ENCODE results near the gene HDAC4.

DNA sequence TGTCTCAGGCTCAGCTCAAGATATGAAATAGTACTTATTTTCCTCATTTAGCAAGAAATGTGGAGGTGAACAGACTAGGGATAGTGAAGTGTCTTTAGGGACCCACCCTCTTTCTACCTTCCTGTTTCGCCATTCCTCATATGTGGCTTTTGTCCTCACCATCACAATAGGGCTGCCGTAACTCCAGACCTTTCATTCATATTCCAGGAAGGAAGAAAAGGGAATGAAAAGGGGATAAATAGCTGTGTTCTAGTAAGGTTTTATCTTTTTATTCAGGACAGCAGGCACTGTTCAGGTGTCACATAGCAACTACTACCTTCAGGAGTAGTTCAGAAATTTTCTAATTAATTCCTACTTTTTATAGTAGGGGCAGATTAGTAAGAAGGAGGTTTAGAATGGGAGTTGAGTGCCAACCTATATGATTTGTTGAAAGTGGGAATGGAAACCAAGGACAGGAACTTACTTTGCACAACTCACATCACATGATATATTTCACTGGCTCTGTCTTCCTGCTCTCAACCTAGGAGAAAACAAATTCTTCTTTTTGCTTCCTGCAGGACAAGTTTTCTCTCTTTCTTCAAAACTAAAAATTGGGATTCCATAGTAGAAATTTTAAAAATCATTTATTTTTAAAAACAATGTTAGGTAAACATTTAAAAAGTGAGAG lies 36.0 kb upstream of the HDAC4 start:
- TF ChIP-seq, protein P1, sequence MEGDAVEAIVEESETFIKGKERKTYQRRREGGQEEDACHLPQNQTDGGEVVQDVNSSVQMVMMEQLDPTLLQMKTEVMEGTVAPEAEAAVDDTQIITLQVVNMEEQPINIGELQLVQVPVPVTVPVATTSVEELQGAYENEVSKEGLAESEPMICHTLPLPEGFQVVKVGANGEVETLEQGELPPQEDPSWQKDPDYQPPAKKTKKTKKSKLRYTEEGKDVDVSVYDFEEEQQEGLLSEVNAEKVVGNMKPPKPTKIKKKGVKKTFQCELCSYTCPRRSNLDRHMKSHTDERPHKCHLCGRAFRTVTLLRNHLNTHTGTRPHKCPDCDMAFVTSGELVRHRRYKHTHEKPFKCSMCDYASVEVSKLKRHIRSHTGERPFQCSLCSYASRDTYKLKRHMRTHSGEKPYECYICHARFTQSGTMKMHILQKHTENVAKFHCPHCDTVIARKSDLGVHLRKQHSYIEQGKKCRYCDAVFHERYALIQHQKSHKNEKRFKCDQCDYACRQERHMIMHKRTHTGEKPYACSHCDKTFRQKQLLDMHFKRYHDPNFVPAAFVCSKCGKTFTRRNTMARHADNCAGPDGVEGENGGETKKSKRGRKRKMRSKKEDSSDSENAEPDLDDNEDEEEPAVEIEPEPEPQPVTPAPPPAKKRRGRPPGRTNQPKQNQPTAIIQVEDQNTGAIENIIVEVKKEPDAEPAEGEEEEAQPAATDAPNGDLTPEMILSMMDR (conservative IDR thresholded peaks at IDR 0.05; ENCODE audit: low read depth in 2 of 2): no peak
- TF ChIP-seq EZH2 (IDR thresholded peaks at IDR 0.05; ENCODE audit: low read depth, unreplicated experiment) (no peak), POLR2AphosphoS5 (IDR thresholded peaks at IDR 0.05; ENCODE audit: low read depth) (no peak), ZNF331 (CRISPR knock-in tag; IDR thresholded peaks at IDR 0.05; ENCODE audit: low read depth) (no peak), EZH2phosphoT487 (IDR thresholded peaks at IDR 0.05; ENCODE audit: unreplicated experiment) (no peak), JUNB (IDR thresholded peaks at IDR 0.05; ENCODE audit: unreplicated experiment) (no peak), REST (IDR thresholded peaks at IDR 0.05; ENCODE audit: unreplicated experiment) (no peak), CREB1 (CRISPR knock-in tag; IDR thresholded peaks at IDR 0.05; ENCODE audit: low read depth) (no peak), STAT1 (IDR thresholded peaks at IDR 0.05; ENCODE audit: unreplicated experiment) (no peak), NANOG (IDR thresholded peaks at IDR 0.05; ENCODE audit: borderline replicate concordance) (no peak)

Data from GM23338 (cell line).